ELF-1 (cell line): ENCODE measurements around the gene CYTH2.
"Not testable (repeated sequence)": the region's sequence is repeated elsewhere in the genome, so short reads cannot be mapped to it uniquely, and the experiment has no call there.

Experiments used
- DNase-seq: peaks from one replicate; pipeline ENCODE4 v3.0.0-alpha.2; 2016; ENCODE audit warnings: low read depth, low spot score

Gene CYTH2

DNA sequence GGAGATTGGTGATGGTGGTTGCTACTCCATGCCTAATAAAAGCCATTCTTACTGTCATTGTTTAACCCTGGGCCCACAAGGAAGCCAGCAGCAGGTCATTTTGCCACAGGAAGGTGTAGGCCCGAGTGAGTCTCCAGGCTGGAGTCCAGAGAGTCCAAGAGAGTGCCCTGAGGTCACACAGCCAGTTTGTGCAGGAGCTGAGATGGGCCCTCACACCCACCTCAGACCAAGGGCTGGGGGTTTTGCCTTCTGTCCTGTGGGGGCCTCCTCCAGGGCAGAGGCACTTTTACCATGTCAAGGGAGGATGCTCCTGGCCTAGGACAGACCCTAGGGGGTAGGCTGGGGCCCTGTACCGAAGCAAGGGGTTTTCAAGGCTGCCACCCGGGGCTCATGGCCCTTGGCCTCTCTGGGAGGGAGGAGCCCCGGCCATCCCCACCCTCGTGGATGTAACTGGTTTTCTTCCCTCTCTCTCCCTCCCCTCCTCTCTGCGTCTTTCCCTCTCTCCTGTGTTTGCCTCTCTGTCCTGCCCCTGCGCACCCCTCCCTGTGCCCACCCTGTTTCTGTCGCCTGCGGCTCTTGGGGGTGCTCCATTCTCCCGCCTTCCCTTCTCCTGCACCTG, 8.0 kb downstream of the CYTH2 start:
- DNase-seq: no peak

DNA sequence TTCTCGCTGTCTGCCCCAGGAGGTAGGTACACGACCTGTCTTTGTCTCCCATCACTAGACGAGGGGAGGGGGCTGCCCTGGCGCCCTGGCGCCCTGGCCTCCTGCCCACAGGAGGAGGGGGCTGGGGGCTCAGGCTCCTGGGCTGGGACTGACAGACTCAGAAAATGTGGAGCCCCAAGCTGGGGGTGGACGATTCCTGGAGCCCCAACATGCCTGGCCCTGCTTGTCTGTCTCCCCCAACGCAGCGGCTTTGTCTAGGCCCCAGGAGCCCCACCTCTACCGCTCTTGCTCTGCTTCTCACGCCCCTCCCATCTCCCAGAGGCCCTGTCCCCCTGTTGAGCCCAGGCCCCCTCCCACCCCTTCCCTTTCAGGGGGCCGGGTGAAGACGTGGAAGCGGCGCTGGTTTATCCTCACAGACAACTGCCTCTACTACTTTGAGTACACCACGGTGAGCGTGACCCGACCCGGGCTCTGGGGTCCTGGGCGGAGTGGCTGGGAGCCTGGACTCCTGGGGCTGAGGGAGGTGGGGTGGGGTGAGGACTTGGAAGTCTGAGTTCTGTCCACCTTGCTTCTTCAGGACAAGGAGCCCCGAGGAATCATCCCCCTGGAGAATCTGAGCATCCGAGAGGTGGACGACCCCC, 8.6 kb downstream of the CYTH2 start:
- no peak for DNase-seq

DNA sequence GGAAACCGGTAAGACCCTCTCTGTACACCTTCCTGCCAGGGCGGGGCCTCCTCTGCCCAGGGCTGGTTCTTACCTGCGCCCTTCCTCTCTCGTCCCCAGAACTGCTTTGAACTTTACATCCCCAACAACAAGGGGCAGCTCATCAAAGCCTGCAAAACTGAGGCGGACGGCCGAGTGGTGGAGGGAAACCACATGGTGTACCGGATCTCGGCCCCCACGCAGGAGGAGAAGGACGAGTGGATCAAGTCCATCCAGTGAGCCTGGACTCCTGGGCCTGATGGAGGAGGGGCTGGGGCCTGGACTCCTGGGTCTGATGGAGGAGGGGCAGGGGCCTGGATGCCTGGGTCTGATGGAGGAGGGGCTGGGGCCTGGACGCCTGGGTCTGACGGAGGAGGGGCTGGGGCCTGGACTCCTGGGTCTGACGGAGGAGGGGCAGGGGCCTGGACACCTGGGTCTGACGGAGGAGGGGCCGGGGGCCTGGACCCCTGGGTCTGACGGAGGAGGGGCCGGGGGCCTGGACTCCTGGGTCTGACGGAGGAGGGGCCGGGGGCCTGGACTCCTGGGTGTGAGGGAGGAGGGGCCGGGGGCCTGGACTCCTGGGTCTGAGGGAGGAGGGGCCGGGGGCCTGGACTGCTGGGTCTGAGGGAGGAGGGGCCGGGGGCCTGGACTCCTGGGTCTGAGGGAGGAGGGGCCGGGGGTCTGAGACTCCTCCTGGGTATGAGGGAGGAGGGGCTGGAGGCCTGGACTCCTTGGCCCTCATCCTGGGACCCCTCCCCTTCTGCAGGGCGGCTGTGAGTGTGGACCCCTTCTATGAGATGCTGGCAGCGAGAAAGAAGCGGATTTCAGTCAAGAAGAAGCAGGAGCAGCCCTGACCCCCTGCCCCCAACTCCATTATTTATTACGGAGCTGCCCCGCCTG, 9.4 kb downstream of the CYTH2 start:
- DNase-seq: no peak

GRCh38 chr19:48479686-48480085, 10.5 kb downstream of the CYTH2 start:
- no peak for DNase-seq

GRCh38 chr19:48480183-48480557, 11.0 kb downstream of the CYTH2 start:
- peak; percentile 85 for DNase-seq

DNA sequence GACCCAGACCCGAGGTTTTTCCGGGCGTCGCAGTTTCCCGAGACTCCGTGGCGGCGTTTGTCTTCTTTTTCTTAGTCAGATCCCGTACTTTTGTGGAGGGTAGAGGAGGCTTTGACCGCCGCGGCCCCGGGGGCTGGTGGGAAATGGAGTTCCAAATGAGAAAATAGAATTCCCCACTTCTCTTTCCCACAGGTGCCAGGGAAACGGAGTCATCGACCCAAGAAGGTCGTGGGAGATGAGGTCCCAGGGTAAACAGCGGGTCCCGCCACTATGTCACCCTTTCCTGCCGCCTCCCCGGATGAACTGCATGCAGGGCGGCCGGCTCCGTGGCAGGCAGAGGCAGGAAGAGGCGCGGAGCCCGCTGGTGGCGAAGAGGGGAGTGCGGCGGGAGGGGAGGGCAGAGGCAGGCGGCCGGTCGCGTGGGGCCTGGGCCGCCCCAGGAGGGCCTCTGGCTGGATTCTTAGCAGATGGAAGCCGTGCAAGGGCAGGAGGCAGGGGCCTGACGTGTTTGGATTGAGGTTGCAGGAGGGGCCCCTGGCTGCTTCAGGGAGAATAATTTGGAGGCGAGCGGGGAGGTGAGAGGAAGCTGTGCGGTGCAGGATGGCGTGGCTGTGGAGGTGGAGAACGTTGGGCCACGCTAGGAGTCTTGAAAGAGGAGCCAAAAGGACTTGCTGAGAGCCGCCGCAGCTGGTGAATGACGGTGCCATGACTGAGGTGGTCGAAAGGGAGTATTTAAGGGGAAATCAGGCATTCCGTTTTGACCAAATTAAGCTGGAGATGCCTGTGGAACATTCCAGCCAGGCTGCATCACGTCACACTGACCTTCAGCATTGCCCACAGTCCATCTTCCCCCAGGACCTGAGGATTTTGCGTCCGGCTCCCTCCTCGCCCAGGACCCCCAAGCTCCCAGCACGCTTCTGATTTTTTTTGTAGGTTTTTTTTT, 11.7 kb downstream of the CYTH2 start:
- peak; percentile 40 for DNase-seq

DNA sequence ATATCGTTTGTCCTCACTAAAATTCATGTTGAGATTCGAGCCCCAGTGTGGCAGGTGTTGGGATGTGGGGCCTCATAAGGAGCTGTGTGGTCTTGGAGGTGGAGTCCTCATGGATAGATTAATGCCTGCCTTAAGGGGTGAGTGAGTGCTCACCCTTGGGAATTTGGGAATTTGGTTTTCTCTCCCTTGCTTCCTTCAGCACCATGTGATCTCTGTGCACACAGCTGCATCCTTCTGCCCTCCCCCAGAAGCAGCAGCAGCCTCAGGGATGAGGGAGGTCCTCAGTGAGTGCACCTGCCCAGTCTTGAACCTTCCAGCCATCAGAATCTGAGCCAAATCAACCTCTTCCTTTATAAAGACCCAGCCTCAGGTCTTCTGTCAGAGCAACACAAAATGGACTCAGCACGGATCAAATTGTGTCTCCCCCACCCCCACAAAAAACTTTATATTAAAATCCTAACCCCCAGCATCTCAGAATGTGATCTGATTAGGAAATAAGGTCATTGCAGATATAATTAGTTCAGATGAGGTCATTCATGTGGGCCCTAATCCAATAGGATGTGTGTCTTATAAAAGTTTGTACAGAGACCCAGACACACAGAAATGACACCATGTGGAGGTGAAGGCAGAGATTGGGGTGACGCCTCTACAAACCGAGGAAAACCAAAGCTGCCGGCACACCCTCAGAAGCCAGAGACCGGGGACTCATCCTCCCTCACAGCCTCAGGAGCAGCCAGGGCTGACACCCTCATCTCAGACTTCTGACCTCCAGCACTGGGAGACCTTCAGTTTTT, 12.9 kb downstream of the CYTH2 start:
- DNase-seq: no peak

- DNase-seq: no peak
Measured at GRCh38 chr19:48483301-48483700, 14.1 kb downstream of the CYTH2 start.

DNA sequence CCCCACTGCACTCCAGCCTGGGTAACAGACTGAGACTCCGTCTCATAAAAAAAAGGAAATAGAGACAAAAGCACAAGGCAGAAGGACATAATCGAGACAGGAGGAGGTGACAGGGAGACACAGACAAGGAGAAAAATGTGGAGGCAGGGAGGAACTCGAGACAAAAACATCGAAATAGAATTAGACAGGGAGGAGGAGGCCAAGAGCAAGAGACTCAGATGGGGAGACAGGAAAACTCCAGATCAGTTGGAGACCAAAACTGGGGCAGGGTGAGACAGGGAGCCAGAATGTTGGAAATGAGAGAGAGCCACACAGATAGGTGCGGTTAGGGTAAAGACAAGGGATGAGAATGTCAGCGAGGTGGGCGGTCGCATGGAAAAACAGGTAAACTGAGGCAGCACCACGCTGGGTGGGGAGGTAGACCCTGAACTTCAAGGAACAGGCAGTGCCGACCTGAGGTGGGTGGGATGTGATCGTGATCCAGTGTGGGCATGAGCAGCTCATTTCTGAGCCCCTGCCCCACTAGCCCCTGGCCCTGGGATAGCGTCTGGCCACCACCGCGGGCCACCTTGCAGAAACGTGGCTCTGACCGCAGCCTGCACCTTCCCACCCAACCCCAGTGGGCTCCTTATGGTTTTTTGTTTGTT, 15.2 kb downstream of the CYTH2 start:
- no peak for DNase-seq

GRCh38 chr19:48484931-48485612, 15.9 kb downstream of the CYTH2 start:
- no peak for DNase-seq

- not testable (repeated sequence) for DNase-seq
Measured at GRCh38 chr19:48486706-48487105, 17.5 kb downstream of the CYTH2 start.

DNA sequence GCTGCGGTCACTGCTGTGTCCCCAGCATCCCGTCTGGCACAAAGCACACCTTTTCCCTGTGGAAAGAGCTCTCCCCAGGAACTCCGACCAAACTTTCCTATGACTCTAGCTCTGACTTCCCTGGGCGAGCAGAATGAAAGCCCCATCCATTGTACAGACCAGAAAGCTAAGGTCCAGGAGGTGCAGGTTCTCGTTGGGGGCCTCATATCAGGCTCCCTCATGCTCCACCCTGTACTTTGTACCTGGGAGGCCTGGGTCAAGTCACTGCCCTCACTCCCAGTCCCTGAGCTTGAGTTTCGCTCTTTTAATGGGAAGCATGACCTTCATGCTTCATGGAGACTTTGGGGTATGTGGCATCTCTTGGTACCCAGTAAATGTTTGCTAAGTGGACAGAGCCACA, 18.4 kb downstream of the CYTH2 start:
- no peak for DNase-seq

DNA sequence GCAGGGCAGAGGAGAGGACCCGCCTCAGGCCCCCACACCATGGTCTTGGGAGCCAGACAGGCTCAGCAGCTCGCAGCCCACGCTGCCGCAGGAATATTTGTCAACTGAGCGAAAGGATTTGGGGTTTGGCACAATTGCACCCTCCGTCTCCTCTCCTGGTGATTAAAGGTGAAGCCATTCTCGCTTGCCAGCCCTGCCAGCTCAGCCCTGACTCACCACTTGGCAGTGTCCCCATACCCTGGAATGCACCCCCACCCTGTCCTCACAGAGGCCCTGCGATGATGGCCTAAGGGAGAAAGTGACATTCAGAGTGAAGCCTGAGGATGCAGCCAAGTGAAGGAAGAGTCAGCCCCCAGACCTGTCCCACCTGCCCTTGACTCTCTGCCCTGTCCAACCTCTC, 18.8 kb downstream of the CYTH2 start:
- no peak for DNase-seq

GRCh38 chr19:48488478-48488877, 19.3 kb downstream of the CYTH2 start:
- not testable (repeated sequence) for DNase-seq

GRCh38 chr19:48489608-48490216, 20.5 kb downstream of the CYTH2 start:
- DNase-seq: peak; percentile 93

DNA sequence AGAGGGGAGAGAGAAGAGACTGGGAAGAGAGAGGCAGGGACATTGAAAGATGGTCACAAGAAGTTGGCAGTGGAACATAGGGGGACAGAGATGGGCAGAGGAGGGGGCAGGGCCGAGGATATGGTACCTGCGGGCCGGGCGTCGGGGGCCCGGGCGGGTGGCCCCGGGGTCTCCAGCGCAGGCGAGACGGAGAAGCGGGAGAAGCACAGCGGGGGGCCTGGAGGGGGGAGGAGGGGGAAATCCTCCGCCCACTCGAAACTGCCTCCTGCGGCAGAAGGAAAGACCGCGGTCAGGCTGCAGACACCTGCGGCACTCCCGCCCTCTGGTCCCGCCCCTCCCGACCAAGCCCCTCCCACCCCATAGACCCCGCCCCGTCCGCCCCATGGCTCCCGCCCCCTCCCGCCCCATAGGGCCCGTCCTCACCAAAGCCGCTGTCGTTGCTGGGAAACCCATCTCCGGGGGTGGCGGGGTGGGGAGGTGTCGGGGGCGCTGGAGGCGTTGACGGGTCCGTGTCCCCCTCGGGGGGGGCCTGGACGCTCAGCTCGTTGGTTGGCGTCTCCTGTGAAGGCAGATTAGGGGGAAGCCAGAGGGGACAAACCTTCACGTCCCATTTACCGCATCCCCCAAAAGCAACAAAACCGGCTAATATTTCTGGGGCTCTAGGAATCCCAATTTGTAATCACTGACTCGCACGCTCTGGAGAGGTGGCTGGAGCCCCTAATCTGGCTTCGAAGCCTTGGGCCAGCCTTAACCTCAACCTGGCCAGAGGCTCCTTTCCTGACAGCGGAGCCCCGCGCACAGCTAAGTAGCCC, 22.0 kb downstream of the CYTH2 start:
- DNase-seq: no peak

GRCh38 chr19:48491793-48492123, 22.6 kb downstream of the CYTH2 start:
- peak; percentile 90 for DNase-seq

GRCh38 chr19:48492925-48493717, 24.0 kb downstream of the CYTH2 start:
- DNase-seq: peak; percentile 98
